Activated T-cell treated with anti-CD3 and anti-CD28 coated beads, Interleukin-2, amount 50 U/mL, for 72 hours (primary cell): ENCODE results near the gene ZBTB2. TPM values are rescaled to one million over a fixed set of nuclear protein-coding genes. Genes with fewer than 3 reads are reported as not detected.

Experiments used
- ATAC-seq, 2 donors: fragments of 150-1000 bp; cut with Tn5 transposase; replicated peaks in 1 of 2; 2 replicates each; pipeline ENCODE4 v1.10.0; 2021; ENCODE audit warnings: moderate library complexity in 2 of 2, mild to moderate bottlenecking in 1 of 2
- DNase-seq, 2 donors: peaks; one replicate each; pipeline ENCODE4 v3.0.0; 2021 to 2022; ENCODE audit warnings: mixed read lengths in 1 of 2
- H3K27ac Mint-ChIP-seq: one replicate; pipeline ENCODE4 v1.8.0; 2022; ENCODE audit warnings: mild to moderate bottlenecking, moderate library complexity, mixed read lengths
- H3K27me3 Mint-ChIP-seq: one replicate; pipeline ENCODE4 v1.8.0; 2022; ENCODE audit warnings: low read depth, mixed read lengths
- H3K36me3 Mint-ChIP-seq, 2 donors: one replicate each; pipeline ENCODE4 v1.8.0; 2022; ENCODE audit warnings: mixed read lengths in 2 of 2, mild to moderate bottlenecking in 1 of 2; ENCODE audit not compliant: insufficient read depth in 2 of 2
- H3K4me1 Mint-ChIP-seq: one replicate; pipeline ENCODE4 v1.8.0; 2022; ENCODE audit warnings: low read depth, mixed read lengths
- H3K4me3 Mint-ChIP-seq, 2 donors: one replicate each; pipeline ENCODE4 v1.8.0; 2022; ENCODE audit warnings: mild to moderate bottlenecking in 2 of 2, mixed read lengths in 2 of 2, moderate library complexity in 2 of 2
- H3K9me3 Mint-ChIP-seq, 2 donors: one replicate each; pipeline ENCODE4 v1.8.0; 2022; ENCODE audit warnings: mixed read lengths in 2 of 2
- total RNA-seq, 2 donors: library from RNA; stranded (reverse); gene quantifications; one replicate each; pipeline ENCODE4 v1.2.3, GENCODE V29; 2022

ZBTB2 gene, protein sequence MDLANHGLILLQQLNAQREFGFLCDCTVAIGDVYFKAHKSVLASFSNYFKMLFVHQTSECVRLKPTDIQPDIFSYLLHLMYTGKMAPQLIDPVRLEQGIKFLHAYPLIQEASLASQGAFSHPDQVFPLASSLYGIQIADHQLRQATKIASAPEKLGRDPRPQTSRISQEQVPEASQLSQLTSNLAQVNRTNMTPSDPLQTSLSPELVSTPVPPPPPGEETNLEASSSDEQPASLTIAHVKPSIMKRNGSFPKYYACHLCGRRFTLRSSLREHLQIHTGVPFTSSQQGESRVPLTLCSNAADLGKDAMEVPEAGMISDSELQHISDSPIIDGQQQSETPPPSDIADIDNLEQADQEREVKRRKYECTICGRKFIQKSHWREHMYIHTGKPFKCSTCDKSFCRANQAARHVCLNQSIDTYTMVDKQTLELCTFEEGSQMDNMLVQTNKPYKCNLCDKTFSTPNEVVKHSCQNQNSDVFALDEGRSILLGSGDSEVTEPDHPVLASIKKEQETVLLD
- total RNA-seq = 10 to 100 TPM; 24.3 to 27.7 TPM

DNA sequence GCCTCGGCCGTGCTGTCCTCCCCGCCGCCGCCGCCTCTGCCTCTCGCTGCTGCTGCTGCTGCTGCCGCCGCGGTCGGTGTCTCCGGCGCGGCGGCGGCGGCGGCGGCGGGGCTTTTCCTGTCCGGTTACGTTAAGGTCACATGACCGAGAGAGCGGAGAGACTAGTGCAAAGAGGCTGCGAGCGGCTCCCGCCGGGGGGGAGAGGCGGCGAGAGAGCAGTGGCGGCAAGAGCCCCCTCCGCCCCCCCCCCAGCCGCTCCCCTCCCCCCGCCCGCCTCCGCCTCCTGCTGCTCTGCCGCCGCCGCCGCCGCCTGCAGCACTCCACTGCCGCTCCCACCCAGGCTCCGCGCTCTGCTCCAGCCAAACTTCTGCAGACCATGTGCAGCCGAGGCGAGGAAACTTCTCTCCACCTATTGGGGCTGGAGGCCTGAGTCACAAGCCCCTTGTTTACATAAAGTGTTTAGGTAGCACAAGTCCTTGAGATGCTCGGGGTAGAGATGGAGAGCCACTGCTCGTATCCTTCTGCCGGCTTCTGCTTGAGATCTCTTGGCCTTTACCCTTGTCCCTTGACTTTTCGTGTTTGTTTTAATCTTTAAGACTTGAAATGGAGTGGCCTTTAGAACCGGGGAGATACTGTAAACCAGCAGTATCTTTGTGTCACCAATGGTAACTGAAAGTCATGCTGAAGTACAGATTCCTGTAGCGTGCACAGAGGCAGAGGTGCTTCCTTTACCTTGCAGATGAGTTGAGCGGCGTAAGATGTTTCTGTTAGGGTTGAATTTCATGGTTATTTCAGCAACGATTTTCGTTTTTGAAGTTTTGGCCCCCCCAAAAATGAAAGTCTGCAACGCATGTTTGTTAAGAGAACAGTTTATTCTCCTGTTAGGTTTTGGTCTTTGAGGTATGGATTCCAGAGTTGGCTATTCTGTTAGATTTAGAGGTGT is at the start of gene ZBTB2:
TSS of gene ZBTB2 (minus strand) at position 89 of the 943 bp plus-strand sequence. CDS start 17,922 bp downstream, outside the sequence.
- H3K27me3 Mint-ChIP-seq = no peaks in the 10 kb centered on the region
- peaks cover 54% of the 10 kb centered on the region for H3K4me1 Mint-ChIP-seq
- DNase-seq (peak; percentile 73 to 74), ATAC-seq (peak; percentile 10 to 14)
- peak within 1 kb of the TSS; percentile 97 for H3K4me3 Mint-ChIP-seq
- peak within 1 kb of the TSS; percentile 95 for H3K27ac Mint-ChIP-seq
- no peaks in the 10 kb centered on the region for H3K9me3 Mint-ChIP-seq
- peaks cover 8 to 12% of the 10 kb centered on the region in 2 donors for H3K36me3 Mint-ChIP-seq

DNA sequence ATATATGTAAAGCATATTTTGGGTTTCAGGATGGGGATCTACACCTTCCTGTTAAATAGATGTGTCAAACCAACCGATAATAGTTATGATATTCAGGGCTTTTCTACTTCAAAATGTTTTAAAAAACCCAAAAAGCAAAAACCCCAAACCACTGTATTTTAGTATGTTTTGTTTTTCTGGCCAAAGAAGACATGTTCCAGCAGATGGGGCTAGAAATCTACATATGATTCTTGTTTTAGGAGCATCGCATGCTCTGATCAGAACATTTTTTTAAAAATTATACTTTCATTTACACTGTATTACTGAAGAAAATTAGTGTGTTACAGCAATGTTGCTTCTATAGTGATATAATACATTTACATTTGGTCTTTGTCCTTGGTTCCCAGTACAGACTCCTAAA is 49.6 kb upstream of the ZBTB2 start:
- peak overlapping the region; percentile 63 for H3K27ac Mint-ChIP-seq
- H3K4me3 Mint-ChIP-seq = no peak overlapping the region

DNA sequence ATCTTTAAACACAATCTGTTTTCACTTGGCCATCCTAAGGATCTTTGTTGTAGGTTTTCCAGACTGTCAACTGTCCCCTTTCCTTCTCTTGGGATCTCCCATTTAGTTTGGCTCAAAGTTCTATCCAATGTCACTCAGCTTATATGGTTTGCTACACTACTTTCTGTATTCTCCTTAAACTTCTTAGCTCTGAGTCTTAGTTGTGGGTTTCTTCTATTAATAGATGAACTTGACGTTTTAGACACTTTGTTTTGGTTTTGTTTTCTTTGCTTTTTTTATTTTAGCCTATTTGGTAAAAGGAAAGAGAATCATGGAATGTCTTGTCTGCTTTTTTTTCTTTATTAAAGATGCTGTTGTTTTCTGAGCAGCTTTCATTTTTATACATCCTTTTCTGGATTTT is 49.1 kb upstream of the ZBTB2 start:
- Mint-ChIP-seq H3K9me3 (no peaks in the 10 kb centered on the region), H3K4me3 (no peak overlapping the region), H3K27me3 (no peaks in the 10 kb centered on the region), H3K36me3 (peaks cover 3 to 6% of the 10 kb centered on the region in 2 donors), H3K4me1 (peaks cover 15% of the 10 kb centered on the region), H3K27ac (peak overlapping the region; percentile 63)
- DNase-seq = no peak
- no peak for ATAC-seq

More for the DNA sequence above, 49.6 kb upstream of the ZBTB2 start:
- no peak for ATAC-seq
- H3K4me1 Mint-ChIP-seq = peaks cover 15% of the 10 kb centered on the region
- DNase-seq = no peak
- H3K27me3 Mint-ChIP-seq = no peaks in the 10 kb centered on the region
- no peaks in the 10 kb centered on the region for H3K9me3 Mint-ChIP-seq
- H3K36me3 Mint-ChIP-seq = peaks cover 3 to 6% of the 10 kb centered on the region in 2 donors

DNA sequence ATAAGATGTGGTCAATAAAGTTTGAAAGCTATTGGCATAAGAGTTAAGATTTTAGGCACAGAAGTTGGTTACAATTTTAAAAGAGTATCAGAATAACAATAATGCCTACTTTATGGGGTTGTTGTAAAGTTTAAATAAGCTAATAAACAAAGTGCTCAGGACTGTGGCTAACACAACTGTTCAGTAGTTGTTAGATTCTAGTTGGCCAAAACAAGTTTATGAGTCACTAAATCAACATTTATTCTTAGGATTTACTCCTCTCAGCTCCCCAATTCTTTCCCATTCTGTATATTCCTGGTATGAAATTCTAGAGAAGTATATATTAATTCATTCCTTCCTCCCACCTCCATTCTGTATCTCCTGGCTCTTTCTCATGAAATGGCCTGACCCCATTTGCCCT is 46.0 kb upstream of the ZBTB2 start:
- H3K27ac Mint-ChIP-seq = no peak overlapping the region
- no peaks in the 10 kb centered on the region for H3K9me3 Mint-ChIP-seq
- peaks cover 3 to 5% of the 10 kb centered on the region in 2 donors for H3K36me3 Mint-ChIP-seq
- H3K27me3 Mint-ChIP-seq = no peaks in the 10 kb centered on the region
- no peak for DNase-seq
- peaks cover 7% of the 10 kb centered on the region for H3K4me1 Mint-ChIP-seq
- ATAC-seq = no peak
- H3K4me3 Mint-ChIP-seq = no peak overlapping the region

DNA sequence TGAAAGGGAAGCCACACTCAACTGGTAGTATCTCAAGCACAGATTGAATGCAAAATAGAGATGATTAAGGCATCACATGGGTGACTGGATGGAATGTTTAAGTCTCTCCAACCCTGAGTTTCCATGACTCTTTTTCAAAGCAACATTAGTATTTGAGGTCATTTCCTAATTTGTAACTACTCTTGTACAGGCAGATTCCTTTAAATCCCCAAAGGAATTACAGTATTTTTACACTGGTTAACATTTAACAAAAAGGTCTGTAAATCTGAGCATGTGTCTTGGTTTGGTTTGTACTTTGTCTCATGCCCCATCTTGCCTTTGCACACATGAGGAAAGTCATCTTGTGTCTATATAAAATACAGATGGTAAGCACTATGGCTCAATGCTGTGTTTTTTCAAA is 45.4 kb upstream of the ZBTB2 start:
- no peak for DNase-seq
- Mint-ChIP-seq H3K4me1 (peaks cover 7% of the 10 kb centered on the region), H3K27me3 (no peaks in the 10 kb centered on the region), H3K36me3 (peaks cover 5% of the 10 kb centered on the region in 2 donors), H3K9me3 (no peaks in the 10 kb centered on the region), H3K4me3 (no peak overlapping the region), H3K27ac (no peak overlapping the region)
- no peak for ATAC-seq

DNA sequence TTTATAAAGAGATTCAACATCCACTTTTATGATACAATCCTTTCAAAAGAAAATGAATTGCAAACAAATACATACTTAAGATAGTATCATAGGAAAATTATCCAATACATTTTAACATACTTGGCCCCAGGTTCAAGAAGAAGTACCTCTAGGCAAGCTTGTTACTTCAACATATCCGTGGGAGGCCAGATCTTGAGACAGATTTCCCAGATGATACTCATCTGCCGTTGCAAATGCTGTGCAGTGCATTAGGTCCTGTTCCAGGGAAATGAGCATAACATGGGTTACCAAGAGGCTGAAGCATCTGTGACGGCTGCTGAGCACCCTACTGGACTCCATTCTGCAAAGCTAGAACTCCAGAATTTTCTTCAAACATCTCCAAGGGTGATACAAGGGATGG is 44.9 kb upstream of the ZBTB2 start:
- Mint-ChIP-seq H3K4me1 (peaks cover 7% of the 10 kb centered on the region), H3K27ac (peak overlapping the region; percentile 19), H3K9me3 (no peaks in the 10 kb centered on the region), H3K4me3 (no peak overlapping the region), H3K36me3 (peaks cover 5% of the 10 kb centered on the region in 2 donors), H3K27me3 (no peaks in the 10 kb centered on the region)
- DNase-seq (no peak), ATAC-seq (no peak)

DNA sequence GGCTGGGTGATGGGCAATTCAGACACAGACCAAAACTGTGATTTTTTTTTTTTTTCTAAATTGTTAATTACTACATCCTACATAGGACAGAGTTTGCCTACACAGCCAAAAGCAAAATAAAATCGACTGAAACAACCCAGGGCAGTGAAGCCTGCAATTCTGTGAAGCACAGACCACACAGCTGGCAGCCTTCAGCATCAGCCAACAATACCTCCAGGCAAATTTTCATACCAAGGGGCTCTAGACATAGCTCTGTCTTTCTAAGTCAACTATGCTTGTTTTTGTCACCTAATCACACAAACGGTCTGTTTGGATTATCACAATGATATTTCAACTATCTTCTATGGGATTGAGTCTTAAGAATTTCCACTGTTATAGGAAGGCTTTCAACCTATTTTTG is 43.0 kb upstream of the ZBTB2 start:
- Mint-ChIP-seq H3K36me3 (peaks cover 9 to 17% of the 10 kb centered on the region in 2 donors), H3K9me3 (no peaks in the 10 kb centered on the region), H3K4me1 (peaks cover 7% of the 10 kb centered on the region), H3K27me3 (no peaks in the 10 kb centered on the region), H3K27ac (no peak overlapping the region), H3K4me3 (no peak overlapping the region)
- ATAC-seq = no peak
- no peak for DNase-seq

DNA sequence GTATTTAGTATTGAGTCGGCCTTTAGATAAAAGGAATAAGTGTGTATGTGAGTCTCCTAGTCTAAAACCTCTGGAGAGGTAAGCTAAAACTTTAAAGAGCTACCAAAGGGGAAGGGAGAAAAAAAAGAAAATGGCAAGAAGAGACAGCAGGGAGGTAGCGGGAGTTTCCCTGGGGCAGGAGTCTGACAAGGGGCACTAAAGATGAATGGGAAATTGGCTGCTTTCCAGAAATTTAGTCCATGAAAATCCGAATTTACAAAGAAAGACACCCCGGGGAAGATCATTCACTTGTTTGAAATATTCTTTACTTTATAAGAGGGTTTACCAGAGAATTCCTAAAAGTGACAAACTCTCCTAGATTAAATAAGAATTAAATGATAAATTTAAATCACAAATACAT is 41.3 kb upstream of the ZBTB2 start:
- Mint-ChIP-seq H3K4me3 (no peak overlapping the region), H3K4me1 (peaks cover 1% of the 10 kb centered on the region), H3K27me3 (no peaks in the 10 kb centered on the region), H3K36me3 (peaks cover 8 to 18% of the 10 kb centered on the region in 2 donors), H3K9me3 (no peaks in the 10 kb centered on the region), H3K27ac (peak overlapping the region; percentile 45)
- no peak for ATAC-seq
- no peak for DNase-seq

DNA sequence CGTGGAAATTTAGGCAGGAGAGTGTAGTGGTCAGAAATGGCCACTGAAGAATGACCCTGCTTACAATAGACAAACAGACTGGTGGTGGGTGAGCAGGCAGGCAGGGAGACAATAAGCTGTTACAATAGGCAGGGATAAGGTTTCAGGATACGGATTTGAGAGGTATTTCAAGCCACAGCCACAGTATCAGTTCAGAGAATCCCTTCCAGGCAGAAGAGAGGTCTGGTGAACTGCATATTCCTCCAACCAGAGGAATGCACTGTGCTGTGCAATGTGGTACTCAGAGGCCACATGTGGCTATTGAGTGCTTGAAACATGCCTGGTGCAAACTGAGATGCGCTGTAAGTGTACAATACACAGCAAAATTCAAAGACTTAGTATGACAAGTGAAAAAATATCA is 40.0 kb upstream of the ZBTB2 start:
- Mint-ChIP-seq H3K9me3 (no peaks in the 10 kb centered on the region), H3K36me3 (peaks cover 11 to 21% of the 10 kb centered on the region in 2 donors)

DNA sequence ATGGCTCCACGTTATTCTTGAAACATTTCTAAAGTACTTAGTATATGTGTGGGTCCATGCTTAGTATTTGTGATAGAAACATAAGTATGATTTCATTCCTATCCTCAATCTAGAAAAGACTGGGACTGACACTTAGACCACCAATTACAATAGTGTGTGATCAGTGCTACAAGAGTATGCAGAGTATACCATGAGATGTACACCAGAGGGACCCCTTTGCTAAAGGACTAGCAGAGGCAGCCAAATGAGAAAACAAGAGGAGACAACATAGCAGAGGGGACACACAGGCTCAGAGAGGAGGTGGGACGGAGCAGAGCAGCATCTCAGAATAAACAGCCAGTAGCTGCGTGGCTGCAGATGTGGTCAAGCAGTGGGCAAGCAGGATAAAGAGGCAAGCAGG is 39.5 kb upstream of the ZBTB2 start:
- Mint-ChIP-seq H3K4me3 (no peak overlapping the region), H3K27me3 (no peaks in the 10 kb centered on the region), H3K9me3 (no peaks in the 10 kb centered on the region), H3K4me1 (no peaks in the 10 kb centered on the region), H3K27ac (no peak overlapping the region), H3K36me3 (peaks cover 11 to 24% of the 10 kb centered on the region in 2 donors)
- ATAC-seq (no peak), DNase-seq (no peak)

More for the DNA sequence above, 40.0 kb upstream of the ZBTB2 start:
- Mint-ChIP-seq H3K4me3 (no peak overlapping the region), H3K27me3 (no peaks in the 10 kb centered on the region), H3K4me1 (no peaks in the 10 kb centered on the region), H3K27ac (no peak overlapping the region)
- ATAC-seq (no peak), DNase-seq (no peak)

DNA sequence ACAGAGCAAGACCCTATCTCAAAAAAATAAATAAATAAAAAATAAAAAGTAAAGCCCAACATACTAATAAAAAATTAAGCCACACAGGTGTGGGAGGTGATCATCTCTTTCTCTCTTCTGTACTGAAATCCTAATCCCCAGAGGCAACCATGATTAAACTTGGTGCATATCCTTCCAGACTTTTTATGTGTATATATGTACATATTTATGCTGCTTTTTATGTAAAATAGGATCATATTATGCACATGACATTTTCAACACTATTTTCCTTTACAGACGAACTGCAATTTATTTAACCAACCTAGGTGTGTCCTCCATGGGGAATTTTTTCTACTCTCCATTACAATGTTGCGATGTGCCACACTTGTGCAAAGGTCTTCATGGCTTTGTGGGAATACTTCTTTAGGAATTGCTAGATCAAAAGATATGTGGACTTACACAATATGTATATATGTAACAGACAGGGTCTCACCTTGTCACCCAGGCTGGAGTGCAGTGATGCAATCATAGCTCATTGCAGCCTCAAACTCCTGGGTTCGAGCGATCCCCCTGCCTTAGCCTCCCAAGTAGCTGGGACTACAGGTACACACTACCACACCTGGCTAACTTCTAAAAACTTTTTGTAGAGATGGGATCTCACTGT is 36.9 kb upstream of the ZBTB2 start:
- DNase-seq = no peak
- Mint-ChIP-seq H3K36me3 (peaks cover 11 to 29% of the 10 kb centered on the region in 2 donors), H3K9me3 (no peaks in the 10 kb centered on the region), H3K4me1 (no peaks in the 10 kb centered on the region), H3K27me3 (no peaks in the 10 kb centered on the region), H3K27ac (no peak overlapping the region), H3K4me3 (no peak overlapping the region)
- ATAC-seq = no peak

DNA sequence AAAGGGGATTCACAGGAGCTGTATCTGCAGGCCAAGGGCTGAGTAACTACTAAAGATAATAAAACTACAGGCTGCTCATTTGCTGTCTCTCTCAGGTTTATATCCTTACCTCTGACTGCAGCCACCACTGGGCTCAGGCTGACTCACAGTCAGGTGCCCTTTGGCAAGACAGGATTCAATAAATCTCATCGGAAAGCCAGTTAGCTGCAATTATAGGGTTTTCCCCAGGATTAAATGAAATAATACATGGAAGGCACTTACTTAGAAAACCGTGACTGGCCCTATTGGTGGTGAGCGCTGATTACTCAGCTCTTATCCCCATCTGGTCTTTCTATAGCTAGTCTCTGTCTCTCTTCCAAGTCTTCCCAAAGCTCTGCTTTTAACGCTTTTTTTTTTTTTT is 34.2 kb upstream of the ZBTB2 start:
- DNase-seq = no peak
- Mint-ChIP-seq H3K27ac (no peak overlapping the region), H3K4me1 (no peaks in the 10 kb centered on the region), H3K4me3 (no peak overlapping the region), H3K27me3 (no peaks in the 10 kb centered on the region), H3K9me3 (no peaks in the 10 kb centered on the region), H3K36me3 (peaks cover 8 to 27% of the 10 kb centered on the region in 2 donors)
- ATAC-seq = no peak
